Testis (tissue), 3 donors: Measurements from ENCODE around the gene PEX7. TPM values are rescaled to one million over a fixed set of nuclear protein-coding genes. Genes with fewer than 3 reads are reported as not detected.

ENCODE experiments used
- polyA plus RNA-seq: library from polyadenylated mRNA; stranded (reverse); fragments of 350-450 nt; fragmentation: Illumina TruSeq; extraction: RNeasy Lipid Tissue Mini Kit (QIAGEN cat#74804); gene quantifications from one replicate; pipeline ENCODE4 v1.2.3, GENCODE V29; 2014; ENCODE audit warnings: low read depth, low replicate concordance; ENCODE audit not compliant: insufficient read depth
- small RNA-seq, 2 donors: library from RNA; depleted of rRNA; stranded (forward); fragments of <200 nt; gene quantifications; one replicate each; pipeline ENCODE3, GENCODE V24; 2016
- total RNA-seq, 2 donors: library from RNA; depleted of rRNA; stranded (reverse); fragments of >200 nt; gene quantifications; one replicate each; pipeline ENCODE4 v1.2.3, GENCODE V29; 2016

The PEX7 gene
- total and polyA plus RNA-seq, 3 donors from 2014 or later, result 16.6 to 28.6 (median 18.5) TPM

Small RNAs within 50 kb of the gene (small RNA-seq; reads per million reads assigned to genes)
- gene RF00019, result 0 reads per million in 2 donors
- gene RF00443, result 0 reads per million in 2 donors

Other genes with a start within 250 kb of the PEX7 start
- gene MAP3K5, start 30.1 kb upstream of the PEX7 start, total RNA-seq, result 10 to 100 TPM; 46.1 to 55.3 TPM
- 21.3 TPM for gene MAP3K5, start 30.1 kb upstream of the PEX7 start, polyA plus RNA-seq
- not detected for gene SLC35D3, start 99.7 kb downstream of the PEX7 start, total RNA-seq
- not detected for gene SLC35D3, start 99.7 kb downstream of the PEX7 start, polyA plus RNA-seq
- gene IL20RA, start 222.4 kb downstream of the PEX7 start, total RNA-seq, result 10 to 100 TPM; 16.1 to 16.6 TPM
- gene IL20RA, start 222.4 kb downstream of the PEX7 start, polyA plus RNA-seq, result 8.4 TPM